CD4-positive, alpha-beta T cell treated with Interleukin-21 for 1 hour (primary cell): ENCODE measurements around the gene CFAP299.

Source experiments
- DNase-seq: peaks from one replicate; pipeline ENCODE4 v3.0.0-alpha.2; 2020

The CFAP299 gene

GRCh38 chr4:80452768-80453167, 117.2 kb downstream of the CFAP299 start:
- DNase-seq, result no peak

- DNase-seq, result no peak
Measured at GRCh38 chr4:80454040-80454439, 118.5 kb downstream of the CFAP299 start.

DNA sequence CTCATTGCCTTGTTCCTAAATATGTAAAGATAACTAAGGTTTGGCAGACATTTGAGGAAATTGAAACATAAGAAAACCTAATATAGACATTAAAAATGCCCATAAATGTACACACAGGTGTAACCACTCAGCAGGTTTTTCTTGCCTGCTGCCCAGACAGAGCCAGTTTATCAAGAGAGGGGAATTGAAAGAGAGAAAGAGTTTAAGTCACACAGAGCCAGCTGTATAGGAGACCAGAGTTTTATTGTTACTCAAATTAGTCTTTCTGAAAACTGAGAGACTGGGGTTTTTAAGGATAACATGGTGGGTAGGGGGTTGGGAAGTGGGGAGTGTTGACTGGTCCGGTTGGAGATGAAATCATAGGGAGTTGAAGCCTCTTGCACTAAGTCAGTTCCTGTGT, 119.0 kb downstream of the CFAP299 start:
- no peak for DNase-seq

DNA sequence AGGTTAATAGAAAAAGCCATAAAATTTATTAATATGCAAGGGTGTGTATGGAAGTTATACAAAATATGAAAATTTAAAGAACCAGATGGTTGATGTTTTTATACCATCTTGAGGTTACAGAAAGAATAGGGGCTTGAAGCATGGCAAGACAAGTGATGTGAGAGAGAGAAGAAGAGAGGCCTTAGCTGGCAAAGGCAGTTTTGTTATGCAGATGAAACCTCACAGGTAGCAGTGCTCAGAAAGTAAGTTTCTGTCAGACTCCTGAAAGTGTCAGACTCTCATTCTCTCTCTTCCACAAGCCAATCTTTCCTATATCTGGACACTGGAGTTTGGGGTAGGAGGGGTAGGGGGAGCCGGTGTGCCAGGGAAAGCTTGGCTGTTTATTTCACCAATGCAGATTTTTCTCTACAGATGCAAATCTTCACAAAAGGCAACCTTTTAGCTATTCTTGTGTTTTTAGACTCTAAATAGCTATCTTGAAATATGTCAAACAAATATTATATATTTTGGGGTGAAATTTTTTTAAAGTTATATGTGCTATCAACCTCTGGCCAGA, 124.5 kb downstream of the CFAP299 start:
- DNase-seq, result peak; percentile 37

- no peak for DNase-seq
Measured at GRCh38 chr4:80461412-80461811, 125.9 kb downstream of the CFAP299 start.

- DNase-seq, result peak; percentile 17
Measured at GRCh38 chr4:80462621-80463091, 127.1 kb downstream of the CFAP299 start.

- DNase-seq, result no peak
Measured at GRCh38 chr4:80463509-80463908, 128.0 kb downstream of the CFAP299 start.

- no peak for DNase-seq
Measured at GRCh38 chr4:80465238-80465637, 129.7 kb downstream of the CFAP299 start.

DNA sequence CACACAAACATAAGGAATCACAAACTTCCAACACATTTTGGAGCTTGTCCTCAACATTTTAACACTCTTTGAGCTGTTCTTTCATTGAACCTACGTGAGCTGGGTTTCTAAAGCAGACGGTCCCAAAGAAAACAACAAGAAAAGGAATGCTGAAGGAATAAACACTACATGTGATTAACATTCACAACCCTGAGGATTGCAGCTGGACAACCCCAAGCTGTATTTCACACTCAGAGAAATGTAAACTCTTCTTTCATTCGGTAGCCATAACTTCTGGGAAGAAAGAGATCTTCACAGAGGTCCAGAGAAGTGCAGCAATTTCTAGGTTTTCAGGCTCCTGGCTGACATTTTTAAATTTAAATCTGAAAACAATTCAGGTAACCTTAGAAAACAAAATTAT, 130.2 kb downstream of the CFAP299 start:
- DNase-seq, result no peak

DNA sequence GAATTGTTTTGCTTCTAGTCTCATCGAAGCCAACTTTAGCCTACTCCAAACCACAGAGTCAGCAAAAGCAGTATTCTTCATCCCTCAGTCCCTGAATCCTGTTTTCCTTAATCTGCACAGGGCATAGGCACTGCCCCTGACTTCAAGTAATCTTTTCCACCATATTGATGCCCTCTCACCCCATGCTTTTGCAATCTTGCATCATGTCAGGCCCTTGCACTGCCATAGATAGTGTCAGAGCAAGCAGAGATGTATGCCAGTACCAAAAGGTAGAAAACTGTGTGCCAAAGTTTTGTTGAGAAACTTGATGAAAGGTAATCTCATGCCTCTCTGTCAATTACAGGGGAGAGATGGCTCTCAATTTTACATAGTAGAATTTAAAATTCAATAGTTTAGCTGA, 131.1 kb downstream of the CFAP299 start:
- no peak for DNase-seq

GRCh38 chr4:80471756-80472155, 136.2 kb downstream of the CFAP299 start:
- no peak for DNase-seq

GRCh38 chr4:80475236-80475635, 139.7 kb downstream of the CFAP299 start:
- DNase-seq, result no peak

- no peak for DNase-seq
Measured at GRCh38 chr4:80475798-80476197, 140.3 kb downstream of the CFAP299 start.

GRCh38 chr4:80484712-80485111, 149.2 kb downstream of the CFAP299 start:
- DNase-seq, result no peak

GRCh38 chr4:80486603-80487002, 151.1 kb downstream of the CFAP299 start:
- no peak for DNase-seq

DNA sequence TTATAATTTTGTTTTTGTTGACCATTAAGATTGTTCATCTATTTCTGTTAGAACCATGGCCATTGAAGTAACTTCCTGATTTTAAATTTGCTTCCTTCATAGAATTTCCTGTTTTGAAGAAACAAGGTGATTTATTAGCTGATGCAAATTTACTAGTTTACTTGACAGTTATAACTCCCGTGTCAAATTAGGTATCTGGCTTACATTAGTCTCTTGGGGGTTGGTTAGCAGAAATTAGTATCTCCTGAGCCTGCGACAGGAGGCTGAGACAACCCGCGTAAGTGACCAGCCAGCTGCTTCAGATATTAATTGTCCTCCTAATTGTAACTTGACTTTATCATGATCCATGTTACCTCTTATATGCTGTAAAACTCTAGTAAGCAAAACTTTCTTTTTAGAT, 154.3 kb downstream of the CFAP299 start:
- DNase-seq, result no peak

GRCh38 chr4:80492761-80493160, 157.2 kb downstream of the CFAP299 start:
- peak; percentile 78 for DNase-seq

DNA sequence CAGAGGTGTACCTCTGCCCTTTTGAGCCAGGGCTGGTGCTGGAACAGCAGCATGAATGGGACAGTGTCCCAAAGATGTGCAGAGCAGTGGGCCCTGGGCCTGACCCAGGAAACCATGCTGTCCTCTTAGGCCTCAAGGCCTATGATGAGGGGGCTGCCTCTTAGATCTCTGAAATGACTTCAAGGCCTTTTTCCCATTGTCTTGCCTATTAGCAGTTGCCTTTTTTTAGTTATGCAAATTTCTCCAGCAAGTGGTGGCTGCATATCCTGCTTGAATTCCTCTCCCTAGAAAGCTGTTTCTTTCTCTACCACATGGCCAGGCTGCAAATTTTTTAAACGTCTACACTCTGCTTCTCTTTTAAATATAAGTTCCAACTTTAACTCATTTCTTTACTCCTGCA, 160.3 kb downstream of the CFAP299 start:
- DNase-seq, result no peak

GRCh38 chr4:80498725-80499124, 163.2 kb downstream of the CFAP299 start:
- no peak for DNase-seq

GRCh38 chr4:80500613-80501012, 165.1 kb downstream of the CFAP299 start:
- DNase-seq, result peak; percentile 66

- no peak for DNase-seq
Measured at GRCh38 chr4:80507077-80507476, 171.5 kb downstream of the CFAP299 start.

GRCh38 chr4:80507507-80507906, 172.0 kb downstream of the CFAP299 start:
- DNase-seq, result no peak

DNA sequence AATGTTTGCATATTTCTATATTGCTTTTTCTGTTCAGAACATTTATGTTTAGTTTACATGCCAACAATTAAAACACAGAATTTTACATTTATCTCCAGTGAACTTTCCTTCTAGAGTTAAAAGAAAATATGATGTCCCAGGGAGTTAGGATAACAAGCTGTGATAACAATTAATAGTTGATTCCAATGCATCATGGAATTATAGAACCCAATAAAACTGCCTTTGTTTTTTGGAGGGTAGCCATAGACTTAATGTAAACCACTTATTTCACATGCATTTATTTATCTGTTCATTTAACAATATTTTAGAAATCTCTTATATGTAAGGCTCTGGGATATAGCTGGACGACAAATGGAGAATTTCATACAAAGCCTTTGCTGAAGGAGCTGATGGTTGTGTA, 180.0 kb downstream of the CFAP299 start:
- no peak for DNase-seq

- no peak for DNase-seq
Measured at GRCh38 chr4:80521438-80521837, 185.9 kb downstream of the CFAP299 start.

DNA sequence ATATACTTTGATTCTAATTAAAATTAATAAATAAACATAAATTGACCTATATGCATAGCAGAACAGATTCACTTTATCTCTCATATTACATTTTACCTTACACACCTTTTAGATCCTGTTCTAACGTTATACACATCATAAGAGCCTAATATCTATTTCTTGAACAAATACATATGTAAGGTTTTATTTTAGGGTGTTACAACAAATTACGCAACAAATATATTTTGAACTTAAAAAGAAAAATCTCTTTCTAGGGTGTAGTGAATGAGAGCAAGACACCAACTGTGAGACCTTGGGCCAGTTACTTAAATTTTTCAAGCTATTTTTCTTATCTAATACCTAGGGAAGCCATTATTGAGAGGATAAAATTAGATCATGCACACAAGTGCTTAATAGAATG, 191.2 kb downstream of the CFAP299 start:
- no peak for DNase-seq

DNA sequence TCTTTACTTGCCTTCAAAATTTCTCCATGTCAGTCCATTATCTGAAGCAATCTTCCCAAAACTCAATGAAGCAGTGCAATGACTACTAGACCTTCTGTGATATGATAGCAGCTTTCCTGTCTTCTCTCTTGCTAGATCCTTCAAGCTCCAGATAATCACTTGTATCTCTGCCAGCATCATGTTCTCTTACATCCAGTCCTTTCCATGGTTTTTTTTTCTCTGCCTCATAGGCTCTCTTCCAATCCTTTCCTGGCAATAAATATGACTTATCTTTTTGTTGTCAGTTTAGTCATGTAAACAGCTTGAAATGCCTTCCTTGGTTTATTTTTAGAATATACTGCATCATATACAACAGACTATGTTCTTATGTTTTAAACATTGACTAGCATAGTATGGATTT, 193.5 kb downstream of the CFAP299 start:
- no peak for DNase-seq
